GM18867 (cell line): ENCODE measurements around the gene CIZ1.
"Not testable (repeated sequence)": the region's sequence is repeated elsewhere in the genome, so short reads cannot be mapped to it uniquely, and the experiment has no call there.

Experiments used
- ATAC-seq: cut with Tn5 transposase; IDR thresholded peaks from one replicate; pipeline ENCODE4 v1.9.1; 2021; ENCODE audit warnings: mild to moderate bottlenecking, moderate library complexity; ENCODE audit not compliant: unreplicated experiment

CIZ1 gene

DNA sequence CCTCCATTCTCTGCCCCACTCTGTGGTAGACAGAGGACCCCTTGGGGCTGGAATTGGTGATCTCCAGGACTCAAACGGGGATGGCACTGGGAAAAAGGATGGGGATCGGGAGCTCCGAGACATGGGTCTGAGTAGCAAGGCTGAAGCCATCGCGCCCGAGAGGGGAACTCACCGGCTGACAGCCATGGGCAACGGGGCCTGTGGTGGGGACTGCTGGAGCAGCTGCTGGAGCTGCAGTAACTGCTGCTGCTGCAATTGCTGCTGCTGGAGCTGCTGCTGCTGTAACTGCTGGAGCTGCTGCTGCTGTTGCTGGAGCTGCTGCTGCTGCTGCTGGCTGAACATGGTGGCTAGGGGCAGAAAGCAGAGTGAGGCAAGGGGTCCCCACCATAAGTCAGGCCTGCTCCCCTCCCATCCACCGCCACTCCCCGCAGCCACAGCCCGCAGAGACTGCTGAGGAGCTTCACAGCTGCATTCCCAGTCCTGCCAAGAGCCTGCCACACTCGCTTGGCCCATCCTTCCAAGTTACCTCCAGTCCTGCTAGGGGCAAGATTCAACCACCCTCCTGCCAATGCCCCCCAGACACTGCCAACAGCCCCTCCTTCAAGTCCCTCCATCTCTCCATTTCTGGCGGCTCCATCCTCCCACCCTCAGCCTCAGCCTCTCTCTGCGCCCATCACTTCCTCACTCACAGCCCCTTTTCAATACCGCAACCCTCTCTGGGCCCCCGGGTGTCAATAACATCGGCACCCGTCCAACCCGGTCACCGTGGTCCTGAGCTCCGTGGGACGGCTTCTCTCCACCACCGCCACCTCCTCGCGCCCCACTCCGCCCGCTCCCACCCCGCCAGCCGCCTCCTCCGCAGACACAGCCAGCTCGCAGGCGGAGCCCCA lies 611 bp downstream of the CIZ1 start:
- ATAC-seq = no peak

DNA sequence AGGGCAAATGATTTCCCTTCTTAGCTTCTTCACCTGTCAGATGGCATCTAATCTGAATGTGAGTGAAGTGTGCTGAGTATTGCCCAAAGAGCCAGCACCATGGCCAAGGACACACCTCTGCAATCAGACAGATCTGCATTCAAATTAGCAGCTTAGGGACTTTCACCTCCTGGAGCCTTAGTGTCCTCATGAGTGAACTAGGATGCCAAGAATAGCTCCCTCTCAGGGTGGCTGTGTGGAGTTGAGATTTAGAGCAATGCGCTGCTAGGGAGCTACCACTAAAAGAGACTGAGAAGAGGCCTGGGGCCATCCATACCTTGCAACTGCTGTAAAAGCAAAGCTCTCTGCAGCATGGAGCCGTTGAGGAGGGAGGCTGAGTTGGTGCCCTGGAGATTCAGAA lies 1.4 kb downstream of the CIZ1 start:
- ATAC-seq = no peak

DNA sequence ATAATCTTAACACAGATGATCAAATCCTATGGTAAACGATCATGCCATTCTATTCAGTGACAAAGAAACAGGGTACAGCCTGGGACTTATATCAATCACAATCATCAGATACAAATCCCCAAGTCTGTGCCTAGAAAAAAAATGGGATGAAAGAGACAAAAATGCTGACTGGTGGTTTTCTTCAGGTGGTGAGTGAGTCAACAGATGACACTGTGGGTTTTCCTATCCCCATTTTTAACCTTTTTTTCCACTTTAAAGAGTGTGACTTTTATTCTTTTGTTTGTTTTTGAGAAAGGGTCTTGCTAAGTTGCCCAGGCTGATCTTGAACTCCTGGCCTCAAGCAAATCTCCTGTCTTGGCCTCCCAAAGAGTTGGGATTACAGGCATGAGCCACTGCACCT lies 3.2 kb downstream of the CIZ1 start:
- no peak for ATAC-seq

DNA sequence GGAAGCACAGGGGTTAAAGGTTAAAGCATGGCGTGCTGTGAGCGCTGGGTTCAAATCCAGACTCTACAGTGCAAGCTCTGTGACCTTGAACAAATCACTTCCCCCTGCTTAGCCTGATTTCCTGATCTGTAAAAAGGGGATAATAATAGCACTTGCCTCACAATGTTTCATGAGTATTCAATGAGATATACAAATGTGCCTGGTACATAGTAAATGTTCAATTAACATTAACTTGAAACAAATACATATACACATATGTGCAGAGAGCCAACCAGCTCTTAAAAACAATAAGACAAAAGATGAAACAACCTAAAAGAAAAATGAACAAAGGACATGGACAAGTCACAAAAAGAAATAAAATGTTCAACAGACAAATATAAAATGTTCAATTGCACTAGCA lies 4.0 kb downstream of the CIZ1 start:
- ATAC-seq = no peak

DNA sequence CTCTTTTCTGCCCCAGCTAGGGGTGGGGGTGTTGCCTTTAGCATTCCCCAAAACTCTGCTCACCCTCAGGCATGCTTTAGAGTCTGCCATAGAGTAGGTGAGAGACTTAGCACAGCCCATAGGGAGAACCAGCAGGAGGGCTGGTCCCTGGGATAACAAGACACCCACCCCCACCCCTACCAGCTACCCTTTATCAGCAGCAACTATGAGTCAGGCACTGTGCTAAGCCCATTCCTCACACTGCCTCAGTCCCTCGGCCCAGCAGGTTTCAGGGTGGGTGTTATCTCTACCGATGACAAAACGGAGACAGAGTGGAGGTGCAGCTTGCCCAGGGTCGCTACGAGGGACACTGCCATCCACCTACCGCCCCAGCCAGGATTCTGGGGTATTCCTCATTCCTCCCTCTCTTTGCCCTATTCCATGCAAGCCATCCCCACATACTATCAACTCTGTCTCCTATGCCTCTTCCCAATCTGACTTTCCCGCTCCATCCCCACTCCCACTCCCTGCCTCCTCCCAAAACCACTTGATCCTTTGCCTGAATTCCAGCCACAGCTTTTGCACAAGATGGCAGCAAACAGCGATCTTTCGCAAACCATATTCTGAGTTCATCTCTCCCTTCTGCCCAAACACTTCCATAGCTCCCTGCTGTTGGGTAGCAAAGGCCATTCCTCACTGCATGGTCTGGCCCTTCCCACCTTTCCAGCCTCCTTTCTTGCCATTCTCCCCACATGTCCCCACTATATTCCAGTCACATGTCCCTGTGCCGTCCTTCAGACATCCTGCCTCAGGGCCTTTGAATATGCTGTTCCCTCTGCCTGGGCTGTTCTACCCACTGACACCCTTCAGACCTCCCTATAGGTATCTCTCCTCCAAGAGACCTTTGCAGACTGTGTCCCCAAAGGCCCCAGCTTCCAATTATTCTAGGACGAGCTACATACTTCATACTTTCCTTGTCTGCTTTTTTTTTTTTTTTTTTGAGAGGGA lies 5.1 kb downstream of the CIZ1 start:
- no peak for ATAC-seq

DNA sequence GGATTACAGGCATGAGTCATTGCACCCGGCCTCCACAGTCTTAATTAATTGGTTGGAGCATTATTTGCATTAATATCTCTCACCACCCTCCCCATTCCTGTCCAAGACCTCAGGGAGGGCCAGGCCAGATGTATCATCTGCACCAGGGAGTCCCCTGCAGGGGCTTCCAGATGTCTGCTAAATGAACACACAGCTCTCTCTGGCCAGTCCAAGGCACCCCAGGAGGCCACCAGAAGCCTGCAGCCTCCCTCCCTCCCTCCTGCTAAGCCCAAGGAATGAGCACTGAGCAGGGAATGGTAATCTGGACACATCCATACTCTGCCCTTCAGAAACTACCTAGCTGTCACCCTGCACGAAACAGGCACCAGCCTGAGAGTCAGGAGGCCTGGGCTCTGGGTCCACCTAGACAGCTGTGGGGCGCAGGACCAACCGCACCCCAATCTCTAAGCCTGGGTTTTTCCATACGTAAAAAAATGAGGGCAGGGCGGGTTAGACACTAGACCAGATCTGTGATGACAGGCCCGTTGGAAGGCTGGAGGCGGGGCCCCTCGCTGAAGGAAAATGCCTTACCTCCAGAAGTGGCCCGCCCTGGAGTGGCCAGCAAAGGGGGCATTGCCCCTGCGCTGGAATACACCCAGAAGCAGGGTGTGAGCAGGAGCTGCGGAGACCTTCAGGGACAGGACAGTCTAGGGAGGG lies 8.3 kb downstream of the CIZ1 start:
- ATAC-seq = no peak

DNA sequence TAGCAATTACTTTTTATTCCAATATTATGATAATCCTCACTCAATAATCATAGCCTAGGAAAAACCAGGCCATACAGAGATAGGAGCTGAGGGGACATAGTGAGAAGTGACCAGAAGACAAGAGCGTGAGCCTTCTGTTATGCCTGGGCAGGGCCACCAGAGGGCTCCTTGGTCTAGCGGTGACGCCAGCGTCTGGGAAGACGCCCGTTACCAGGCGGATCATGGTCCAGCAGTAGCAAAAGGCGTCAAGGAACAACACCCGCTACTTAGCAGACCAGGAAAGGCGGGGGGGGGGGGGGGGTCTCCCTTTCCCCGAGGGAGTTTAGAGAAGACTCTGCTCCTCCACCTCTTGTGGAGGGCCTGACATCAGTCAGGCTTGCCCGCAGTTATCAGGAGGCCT lies 9.9 kb downstream of the CIZ1 start:
- ATAC-seq = not testable (repeated sequence)

DNA sequence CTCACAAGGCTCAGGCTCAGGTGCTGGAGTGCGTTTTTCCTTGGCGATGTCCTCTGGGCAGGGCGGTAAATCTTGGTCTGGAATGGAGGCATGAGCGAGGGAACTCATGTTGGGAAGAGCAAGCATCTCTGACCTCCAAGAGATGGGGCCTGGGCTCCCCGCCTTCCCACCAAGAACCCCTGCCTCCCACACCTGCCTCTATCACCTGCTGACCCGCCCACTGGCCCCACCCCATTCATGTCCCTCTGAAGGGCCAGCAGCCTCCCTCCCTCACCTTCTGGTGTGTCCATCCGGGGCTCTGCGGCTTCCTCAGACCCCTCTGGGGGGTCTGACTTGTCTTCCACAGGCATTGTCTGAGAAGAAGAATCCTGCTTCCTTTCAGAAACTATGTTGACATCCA lies 10.9 kb downstream of the CIZ1 start:
- ATAC-seq = no peak

DNA sequence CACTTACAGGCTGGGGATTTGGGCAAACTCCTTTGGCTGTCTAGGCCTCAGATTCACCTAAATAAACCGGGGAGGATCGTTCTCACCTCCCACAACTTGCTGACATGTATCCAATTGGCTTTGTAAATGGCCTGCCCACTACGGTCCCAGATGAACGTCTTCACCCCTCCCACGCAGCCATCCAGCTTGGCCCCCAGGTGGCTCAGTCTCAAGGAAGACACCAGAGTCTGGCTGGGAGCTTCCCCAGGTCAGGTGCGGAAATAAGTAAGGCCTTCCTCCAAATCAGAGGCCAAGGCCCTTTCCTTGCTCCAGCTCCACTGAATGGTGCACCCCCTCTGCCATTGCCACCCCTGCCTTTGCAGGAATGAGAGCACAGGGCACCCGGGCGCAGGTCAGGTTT lies 11.4 kb downstream of the CIZ1 start:
- no peak for ATAC-seq

DNA sequence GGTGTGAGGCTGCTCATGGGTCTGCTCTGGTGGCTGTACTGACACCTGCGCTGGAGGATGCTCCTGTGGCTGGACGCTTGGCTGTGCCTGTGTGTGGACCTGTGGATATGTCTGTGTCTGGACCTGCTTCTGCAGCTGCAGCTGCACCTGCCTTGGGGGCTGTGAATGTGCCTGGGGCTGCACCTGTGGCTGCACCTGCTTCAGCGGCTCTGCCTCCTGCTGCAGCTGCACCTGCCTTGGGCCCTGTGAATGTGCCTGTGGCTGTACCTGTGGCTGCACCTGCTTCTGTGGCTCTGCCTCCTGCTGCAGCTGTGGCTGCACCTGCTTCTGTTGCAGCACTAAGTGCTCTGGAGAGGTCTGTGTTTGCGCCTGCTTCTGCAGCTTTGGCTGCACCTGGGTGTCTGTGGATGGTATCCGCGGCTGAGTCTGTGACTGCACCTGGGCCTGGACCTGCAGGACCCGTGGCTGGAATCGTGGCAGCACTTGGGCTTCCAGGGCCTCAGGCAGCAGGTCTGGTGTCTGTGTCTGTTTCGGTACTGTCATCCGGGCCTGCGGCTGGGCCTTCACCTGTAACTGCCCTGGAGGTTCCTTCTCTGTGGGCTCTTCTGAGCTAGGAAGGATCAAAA lies 12.5 kb downstream of the CIZ1 start:
- ATAC-seq = no peak

DNA sequence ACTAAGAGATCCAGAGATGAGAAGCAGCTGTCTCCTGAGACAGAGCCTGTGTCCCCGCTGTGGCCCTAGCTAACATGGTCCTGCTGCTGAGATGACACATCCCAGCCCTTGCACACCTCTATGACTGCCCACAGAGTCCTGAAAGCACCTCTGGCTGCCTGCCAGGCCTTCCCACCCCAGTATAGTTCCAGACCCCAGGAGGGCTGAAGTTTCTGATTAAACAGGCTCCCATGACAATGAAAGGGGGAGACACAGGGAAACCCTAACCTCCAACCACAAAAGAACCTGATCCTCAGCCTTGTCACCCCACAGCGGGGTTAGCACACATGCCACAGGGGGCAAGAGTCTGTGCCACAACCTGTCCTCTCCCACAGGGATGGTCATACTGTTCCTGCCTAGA lies 15.6 kb downstream of the CIZ1 start:
- ATAC-seq = no peak

DNA sequence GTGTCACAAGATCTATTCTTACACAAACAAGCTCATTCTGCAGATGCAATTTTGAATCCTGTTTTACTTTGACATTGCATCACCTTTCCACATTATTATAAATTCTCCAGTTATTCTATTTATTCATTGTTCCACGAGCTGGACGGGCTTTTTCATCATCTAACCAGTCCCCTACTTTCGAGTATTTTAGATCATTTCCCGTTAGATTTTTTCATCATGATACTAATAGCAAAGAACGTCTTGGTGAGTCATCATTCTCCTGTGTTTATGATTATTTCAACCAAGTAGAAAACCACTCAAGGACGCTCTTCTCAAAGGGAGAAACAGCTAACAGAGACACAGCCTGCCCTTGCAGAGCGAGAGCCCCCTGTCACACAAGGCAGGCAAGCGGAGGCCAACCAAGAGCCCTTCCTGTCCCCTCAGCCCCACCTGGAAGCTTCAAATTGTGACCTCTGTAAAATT lies 16.2 kb downstream of the CIZ1 start:
- no peak for ATAC-seq

DNA sequence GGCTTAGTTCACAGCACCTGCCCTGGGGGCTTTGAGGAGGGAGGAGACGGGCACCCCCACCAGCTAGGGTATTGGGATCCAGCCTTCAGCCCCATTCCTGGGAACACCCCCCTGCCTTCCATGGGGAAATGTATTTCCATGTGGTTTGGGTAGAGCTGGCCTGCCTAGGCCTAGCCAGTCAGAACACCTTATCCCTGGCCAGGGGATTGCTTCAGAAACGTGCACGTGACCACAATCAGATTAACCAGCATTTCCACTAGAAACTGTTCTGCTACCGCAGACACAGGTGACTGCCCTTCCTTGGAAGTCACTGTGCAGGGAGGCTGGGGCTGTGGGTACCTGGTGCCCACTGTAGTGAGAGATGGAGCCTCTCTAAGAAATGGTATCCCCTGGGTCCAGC lies 17.3 kb downstream of the CIZ1 start:
- ATAC-seq = no peak

DNA sequence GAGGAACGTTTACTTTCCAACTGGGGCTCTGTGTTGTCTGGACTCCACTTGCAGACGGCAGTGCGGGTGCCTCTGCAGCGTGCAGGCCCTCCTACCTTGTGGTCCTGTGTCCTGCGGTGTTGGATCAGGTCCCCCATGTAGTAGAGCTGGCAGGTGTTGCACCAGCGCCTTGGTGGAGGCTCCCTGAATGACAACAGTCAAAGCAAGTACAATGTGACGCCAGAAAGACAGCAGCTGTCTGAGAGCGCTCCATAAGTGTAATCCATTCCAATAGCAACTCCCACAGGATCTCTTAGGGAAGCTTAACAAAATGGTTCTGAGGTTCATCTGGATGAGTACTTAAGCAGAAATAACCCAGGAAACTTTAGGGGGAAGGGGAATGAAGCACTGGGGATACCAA lies 21.4 kb downstream of the CIZ1 start:
- ATAC-seq = no peak

DNA sequence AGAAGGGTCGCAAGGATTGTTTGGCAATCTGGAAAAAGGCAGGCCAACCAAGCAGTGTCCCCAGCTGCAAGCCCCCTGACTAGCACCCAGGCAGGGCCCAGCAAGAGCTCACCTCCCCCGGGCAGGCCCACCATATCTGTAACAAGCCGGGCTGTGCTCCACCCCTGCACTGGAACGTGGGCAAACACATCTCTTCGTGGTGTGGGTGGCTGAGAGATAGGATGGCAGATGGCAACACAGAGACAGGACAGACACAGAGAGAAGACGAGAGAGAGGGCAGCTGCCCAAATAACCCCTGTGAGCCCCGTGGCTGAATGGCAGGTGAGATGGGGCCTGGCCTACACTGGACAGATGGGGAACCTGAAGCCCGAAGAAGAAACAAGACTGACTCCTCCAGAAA lies 21.9 kb downstream of the CIZ1 start:
- no peak for ATAC-seq

DNA sequence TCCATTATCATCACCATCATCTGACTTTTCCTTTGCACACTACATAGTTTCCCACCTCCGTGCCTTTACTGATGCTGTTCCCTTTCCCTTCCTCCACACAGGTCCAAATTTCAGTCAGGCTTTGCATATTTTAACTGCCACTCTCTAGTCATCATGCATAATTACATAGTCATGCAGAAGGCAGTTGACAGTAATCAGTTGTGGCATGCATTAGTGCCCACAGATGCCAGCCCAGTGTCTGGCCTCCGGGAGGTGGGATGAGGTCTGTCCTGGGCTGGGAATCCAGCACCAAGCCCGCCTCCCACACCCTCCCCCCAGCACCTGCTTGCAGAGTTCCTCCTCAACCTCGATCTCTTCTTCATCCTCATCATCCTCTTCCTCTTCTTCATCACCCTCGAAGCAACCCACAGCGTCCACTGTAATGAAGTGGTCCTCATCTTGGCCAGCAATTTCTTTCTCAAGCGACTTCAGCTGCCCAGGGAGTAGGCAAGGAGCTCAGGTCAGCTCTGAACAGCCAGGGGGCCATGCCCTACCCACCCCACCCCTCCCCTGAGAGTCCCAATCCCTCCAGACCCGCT lies 22.6 kb downstream of the CIZ1 start:
- no peak for ATAC-seq

DNA sequence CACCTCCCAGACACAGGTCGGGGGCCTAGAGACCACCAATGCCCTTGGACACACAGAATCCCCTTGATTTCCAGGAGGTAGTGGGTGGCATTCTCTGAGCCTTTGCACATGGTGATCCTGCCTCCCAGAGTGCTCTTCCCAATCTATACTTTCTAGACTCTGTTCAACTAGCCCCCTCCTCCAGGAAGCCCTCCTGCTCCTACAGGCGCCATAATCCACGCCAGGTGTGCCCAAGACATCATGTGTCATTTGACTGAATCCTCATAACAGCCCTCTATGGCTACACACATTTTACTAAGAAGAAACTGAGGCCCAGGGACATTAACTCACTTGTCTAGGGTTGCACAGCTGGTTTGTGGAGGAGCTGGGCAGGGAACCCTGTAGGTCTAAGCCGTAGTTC lies 24.2 kb downstream of the CIZ1 start:
- no peak for ATAC-seq

DNA sequence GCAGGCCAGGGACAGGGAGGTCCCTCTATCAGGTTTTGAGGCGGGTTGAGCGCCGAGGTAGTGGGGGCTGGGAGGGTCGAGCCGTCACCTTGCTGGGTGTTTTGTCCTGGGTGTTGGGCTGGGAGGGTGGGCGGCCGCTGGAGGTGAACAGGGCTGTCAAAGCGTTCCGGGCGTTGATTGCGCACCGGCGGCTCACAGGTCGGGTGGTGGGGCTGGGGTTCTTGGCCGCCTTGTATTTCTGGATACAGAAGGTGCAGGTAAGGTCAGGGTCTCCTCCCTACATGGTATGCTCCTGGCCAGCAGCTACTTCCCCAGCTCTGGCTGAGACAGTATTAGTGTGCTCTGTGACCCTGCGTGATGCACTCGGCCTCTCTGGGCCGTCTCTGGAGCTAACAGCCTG lies 25.2 kb downstream of the CIZ1 start:
- no peak for ATAC-seq

DNA sequence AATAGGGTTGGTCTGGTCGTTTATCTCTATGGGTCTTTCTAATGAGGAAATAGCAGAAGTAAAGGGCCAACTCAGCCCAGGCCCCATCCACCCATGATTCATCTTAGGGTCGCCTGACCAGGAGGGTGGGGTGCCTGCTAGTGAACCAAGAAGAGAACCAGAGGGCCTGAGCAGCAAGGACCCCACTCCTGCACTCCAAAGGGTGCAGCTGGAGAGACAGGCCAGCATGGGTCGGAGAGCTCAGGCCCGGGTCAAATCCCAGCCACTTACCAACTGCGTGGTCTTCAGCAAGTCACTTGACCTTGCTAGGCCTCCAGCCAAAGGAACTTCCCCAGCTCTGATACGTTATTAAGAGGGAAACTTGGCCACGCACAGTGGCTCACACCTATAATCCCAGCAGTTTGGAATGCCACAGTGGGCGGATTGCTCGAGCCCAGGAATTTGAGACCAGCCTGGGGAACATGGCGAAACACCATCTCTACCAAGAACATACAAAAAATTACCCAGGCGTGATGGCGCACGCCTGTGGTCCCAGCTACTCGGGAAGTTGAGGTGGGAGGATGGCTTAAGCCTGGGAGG lies 27.0 kb downstream of the CIZ1 start:
- ATAC-seq = no peak
